Cardiac fibroblast (primary cell): ENCODE data around the gene DUS4L.

Source experiments
- DNase-seq, 2 donors: peaks; one replicate each; pipeline versions ENCODE4 v3.0.0 to v3.0.0-alpha.2; 2010; ENCODE audit warnings: low read depth in 2 of 2
- H3K4me3 ChIP-seq, 2 donors: replicated peaks in 1 of 2; 1 replicate in 1 of 2; 2 replicates in 1 of 2; pipeline ENCODE4 v1.5.1; 2011; ENCODE audit warnings: low read depth in 2 of 2, low read length in 2 of 2, mild to moderate bottlenecking in 2 of 2, moderate library complexity in 1 of 2
- TF ChIP-seq, protein P1 (sequence below): IDR thresholded peaks from one replicate; pipeline ENCODE4 v1.5.1; 2011; ENCODE audit warnings: low read depth, mild to moderate bottlenecking, low read length, inconsistent platforms

The DUS4L gene

DNA sequence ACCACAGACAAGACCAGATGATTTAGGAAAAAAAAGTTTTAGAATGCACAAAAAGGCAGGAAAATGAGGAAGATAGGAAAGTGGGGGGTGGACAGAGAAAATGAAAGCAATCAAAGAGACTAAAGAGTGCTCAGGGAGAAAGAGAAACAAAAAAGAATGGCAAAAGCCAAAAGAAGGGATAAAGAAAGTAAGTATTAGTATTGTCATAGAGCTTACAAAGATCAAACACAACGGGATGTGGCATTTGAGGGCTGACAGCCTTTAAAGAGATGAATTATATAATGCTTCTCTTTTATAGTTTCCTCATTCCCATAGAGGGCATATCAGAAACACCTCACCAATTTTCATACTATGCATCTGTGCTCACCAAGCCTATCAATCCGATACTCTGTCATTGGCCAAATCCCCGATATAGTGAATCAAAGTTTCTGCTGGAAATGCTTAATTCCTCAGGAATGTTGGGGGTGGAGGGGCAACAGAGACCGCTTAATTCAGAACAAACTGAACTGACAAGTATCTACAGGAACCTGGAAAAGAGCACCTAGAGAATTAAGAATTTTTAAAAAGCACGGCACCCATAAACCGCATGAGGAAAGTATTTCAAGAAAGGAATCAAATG lies 2.8 kb upstream of the DUS4L start:
- TF ChIP-seq, protein P1, sequence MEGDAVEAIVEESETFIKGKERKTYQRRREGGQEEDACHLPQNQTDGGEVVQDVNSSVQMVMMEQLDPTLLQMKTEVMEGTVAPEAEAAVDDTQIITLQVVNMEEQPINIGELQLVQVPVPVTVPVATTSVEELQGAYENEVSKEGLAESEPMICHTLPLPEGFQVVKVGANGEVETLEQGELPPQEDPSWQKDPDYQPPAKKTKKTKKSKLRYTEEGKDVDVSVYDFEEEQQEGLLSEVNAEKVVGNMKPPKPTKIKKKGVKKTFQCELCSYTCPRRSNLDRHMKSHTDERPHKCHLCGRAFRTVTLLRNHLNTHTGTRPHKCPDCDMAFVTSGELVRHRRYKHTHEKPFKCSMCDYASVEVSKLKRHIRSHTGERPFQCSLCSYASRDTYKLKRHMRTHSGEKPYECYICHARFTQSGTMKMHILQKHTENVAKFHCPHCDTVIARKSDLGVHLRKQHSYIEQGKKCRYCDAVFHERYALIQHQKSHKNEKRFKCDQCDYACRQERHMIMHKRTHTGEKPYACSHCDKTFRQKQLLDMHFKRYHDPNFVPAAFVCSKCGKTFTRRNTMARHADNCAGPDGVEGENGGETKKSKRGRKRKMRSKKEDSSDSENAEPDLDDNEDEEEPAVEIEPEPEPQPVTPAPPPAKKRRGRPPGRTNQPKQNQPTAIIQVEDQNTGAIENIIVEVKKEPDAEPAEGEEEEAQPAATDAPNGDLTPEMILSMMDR = no peak
- no peak overlapping the region for H3K4me3 ChIP-seq

DNA sequence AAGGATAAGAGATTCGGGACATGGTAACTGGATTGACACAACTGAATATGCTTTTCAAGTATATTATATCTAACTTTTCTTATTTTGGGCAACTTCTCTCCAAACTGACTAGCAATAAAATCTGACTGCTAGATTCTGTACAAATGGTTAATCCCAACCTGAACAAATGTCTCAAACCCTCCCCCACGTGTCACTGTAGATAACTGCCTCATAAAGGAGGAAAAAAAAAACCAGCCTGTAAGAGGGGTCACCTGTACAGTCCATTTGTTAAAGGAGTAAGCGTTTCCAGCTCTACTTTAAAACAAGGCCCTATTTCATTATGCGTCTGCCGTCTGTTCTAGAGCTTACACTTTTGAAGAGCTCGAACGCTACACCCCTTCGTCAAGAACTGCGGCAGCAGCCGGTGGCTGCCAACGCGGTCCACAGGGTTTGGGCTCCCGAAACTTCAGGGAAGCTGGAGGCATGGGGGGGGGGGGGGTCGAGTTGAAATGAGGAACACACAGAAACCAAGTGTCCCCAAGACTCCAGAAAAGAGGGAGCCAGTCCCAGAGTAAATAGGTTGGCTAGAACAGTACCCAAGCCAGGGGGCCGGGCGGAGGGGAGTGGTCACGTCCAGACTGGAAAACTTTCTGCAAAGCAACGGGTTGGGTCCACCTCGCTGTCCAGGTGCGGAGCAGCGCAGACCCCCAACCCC lies 543 bp upstream of the DUS4L start:
- no peak for DNase-seq
- TF ChIP-seq, protein P1 = no peak
- peak overlapping the region; percentile 91 to 96 for H3K4me3 ChIP-seq

More for the DNA sequence above, 2.8 kb upstream of the DUS4L start:
- DNase-seq = peak in 1 of 2 donors; percentile 2

DNA sequence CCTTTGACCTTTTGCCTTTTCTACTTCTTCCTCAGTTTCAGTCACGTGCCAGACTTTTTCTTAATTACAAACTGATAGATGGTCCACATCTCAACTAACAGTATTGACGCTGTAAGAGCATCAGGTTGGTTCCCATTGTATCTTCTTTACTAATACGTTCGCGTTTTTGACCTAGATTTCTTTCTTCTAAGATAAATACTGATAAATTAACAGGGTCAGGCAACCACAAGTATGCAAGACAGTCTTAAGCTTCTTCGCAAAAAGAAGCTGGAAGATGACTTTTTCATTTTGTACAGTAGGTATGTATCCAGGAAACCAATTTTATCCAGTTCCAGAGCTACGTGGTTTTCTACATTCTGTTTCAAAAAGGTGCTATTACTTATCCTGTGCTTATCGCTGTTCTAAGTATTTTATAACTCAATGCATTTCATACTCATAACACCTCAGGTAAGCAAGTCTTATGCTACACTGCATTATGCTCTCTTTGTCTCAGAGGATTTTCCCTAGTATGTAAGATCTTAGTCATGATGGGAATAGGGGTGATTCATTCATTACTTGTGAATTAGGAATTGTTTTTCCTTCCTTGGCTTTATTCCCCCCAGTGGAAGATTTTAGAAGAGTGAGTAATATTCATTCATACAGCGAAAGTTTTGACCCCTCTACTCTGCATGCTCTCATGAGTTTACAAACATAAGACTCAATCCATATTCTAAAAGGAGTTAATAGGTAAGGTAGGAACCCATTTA lies 955 bp downstream of the DUS4L start:
- H3K4me3 ChIP-seq = peak overlapping the region; percentile 91 to 96
- TF ChIP-seq, protein P1 = no peak
- DNase-seq = peak; percentile 62 to 91

DNA sequence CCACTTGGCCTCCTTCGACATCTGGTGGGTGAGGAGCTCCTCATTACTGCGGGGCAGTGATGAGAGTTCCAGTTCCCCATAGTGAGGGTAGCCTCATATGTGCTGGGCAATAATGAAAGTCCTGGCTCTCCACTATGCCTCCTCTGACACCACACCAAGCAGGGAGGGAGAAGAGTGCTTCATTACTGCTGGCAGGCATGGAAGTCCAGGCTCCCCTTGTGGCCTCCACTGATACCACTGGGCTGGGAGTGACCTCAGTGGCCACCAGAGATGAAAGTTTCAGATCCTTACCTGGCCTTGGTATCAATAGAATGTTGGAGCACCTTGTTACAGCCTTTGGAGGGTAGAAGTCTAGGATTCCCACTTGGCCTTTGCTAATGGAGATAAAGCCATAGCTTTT lies 6.5 kb downstream of the DUS4L start:
- no peak for DNase-seq
- TF ChIP-seq, protein P1 = no peak
- no peak overlapping the region for H3K4me3 ChIP-seq

DNA sequence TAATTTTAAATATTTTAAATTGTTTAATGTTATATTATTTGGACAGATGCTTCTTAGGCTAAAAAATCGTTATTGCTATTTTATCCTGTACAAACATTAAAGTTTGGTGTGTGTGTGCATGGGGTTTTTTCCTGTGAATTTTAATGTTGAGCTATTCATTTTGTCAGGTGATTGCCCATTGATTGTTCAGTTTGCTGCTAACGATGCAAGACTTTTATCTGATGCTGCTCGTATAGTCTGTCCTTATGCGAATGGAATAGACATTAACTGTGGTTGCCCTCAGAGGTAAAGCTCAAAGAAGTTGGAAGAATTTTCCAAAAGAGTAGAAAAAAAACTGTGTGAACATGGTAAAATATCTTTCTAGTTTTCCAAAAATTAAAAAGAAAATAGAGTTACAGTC lies 9.8 kb downstream of the DUS4L start:
- H3K4me3 ChIP-seq = no peak overlapping the region
- DNase-seq = no peak
- TF ChIP-seq, protein P1 = no peak

DNA sequence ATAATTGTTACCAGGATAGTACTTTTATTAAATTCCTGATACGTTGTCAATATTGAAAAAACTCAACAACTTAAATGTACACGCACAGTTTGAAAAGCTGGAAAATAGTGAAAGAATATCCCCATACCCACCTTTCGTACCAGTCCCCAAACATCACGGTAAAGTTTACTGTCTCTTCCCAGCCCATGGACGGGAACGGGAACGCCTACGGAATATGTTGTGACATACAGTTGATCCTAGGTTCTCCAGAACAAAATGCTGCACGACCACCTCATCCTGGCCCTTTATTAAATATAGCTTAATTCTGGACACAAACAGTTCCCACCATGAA lies 15.7 kb downstream of the DUS4L start:
- DNase-seq = no peak
- peak overlapping the region; percentile 80 for H3K4me3 ChIP-seq
- TF ChIP-seq, protein P1 = no peak
